Right renal cortex interstitium (tissue), 3 donors: ENCODE data around the gene HS3ST3A1. TPM values are rescaled to one million over a fixed set of nuclear protein-coding genes. Genes with fewer than 3 reads are reported as not detected.

Source experiments
- DNase-seq, 3 donors: peaks; one replicate each; pipeline ENCODE4 v3.0.0-alpha.2; 2013; ENCODE audit warnings: low read depth in 3 of 3, low spot score in 2 of 3
- polyA plus RNA-seq, 3 donors: library from polyadenylated mRNA; unstranded; fragments of 120-200 nt; gene quantifications; one replicate each; pipeline ENCODE4 v1.2.1, GENCODE V29; 2013; ENCODE audit not compliant: insufficient read length in 3 of 3

Gene HS3ST3A1
- polyA plus RNA-seq, 3 donors: 2.6 to 2.9 (median 2.7) TPM

- no peak for DNase-seq
These were observed 143.9 kb downstream of the HS3ST3A1 start for GRCh38 chr17:13457783-13458182.
